T-helper 17 cell (primary cell): Measurements from ENCODE around the gene TMEM40. TPM values are rescaled to one million over a fixed set of nuclear protein-coding genes. Genes with fewer than 3 reads are reported as not detected.

Experiments used
- ATAC-seq: fragments of 150-1000 bp; cut with Tn5 transposase; 2 replicates; pipeline ENCODE4 v1.10.0; 2021; ENCODE audit warnings: mild to moderate bottlenecking, moderate library complexity
- DNase-seq, 3 donors: peaks; one replicate each; pipeline versions ENCODE4 v3.0.0 to v3.0.0-alpha.2; 2020 to 2021
- H3K9me3 ChIP-seq: one replicate; pipeline ENCODE4 v1.7.0; 2013; ENCODE audit warnings: low read length, mild to moderate bottlenecking; ENCODE audit not compliant: control insufficient read depth, poor library complexity, severe bottlenecking
- H3K27ac Mint-ChIP-seq: one replicate; pipeline ENCODE4 v1.8.0; 2022; ENCODE audit warnings: mild to moderate bottlenecking, moderate library complexity, mixed read lengths
- H3K27me3 Mint-ChIP-seq: one replicate; pipeline ENCODE4 v1.8.0; 2022; ENCODE audit warnings: mixed read lengths
- H3K36me3 Mint-ChIP-seq: one replicate; pipeline ENCODE4 v1.8.0; 2022; ENCODE audit warnings: low read depth, mixed read lengths
- H3K4me1 Mint-ChIP-seq: one replicate; pipeline ENCODE4 v1.8.0; 2022; ENCODE audit warnings: mild to moderate bottlenecking, mixed read lengths
- H3K4me3 Mint-ChIP-seq: one replicate; pipeline ENCODE4 v1.8.0; 2022; ENCODE audit warnings: mild to moderate bottlenecking, moderate library complexity, mixed read lengths
- total RNA-seq, 4 donors: library from RNA in 2 of 4; stranded (reverse) in 2 of 4; gene quantifications; one replicate each; pipeline ENCODE4 v1.2.3 and lab custom pipeline; 2022 to 2026

Gene TMEM40
- total RNA-seq, 2 donors from 2014 or later, result 2.8 to 54.0 TPM

GRCh38 chr3:12752809-12753208, 6.2 kb downstream of the TMEM40 start:
- ATAC-seq (no peak), DNase-seq (no peak)
- H3K4me3 Mint-ChIP-seq, result no peak overlapping the region

GRCh38 chr3:12752102-12752501, 7.0 kb downstream of the TMEM40 start:
- Mint-ChIP-seq H3K36me3 (peaks cover 8% of the 10 kb centered on the region), H3K4me3 (no peak overlapping the region), H3K4me1 (peaks cover 9% of the 10 kb centered on the region), H3K27ac (no peak overlapping the region), H3K27me3 (peaks cover 15% of the 10 kb centered on the region)
- H3K9me3 ChIP-seq, result no peaks in the 10 kb centered on the region
- DNase-seq, result no peak
- no peak for ATAC-seq

More at GRCh38 chr3:12752809-12753208, 6.2 kb downstream of the TMEM40 start:
- Mint-ChIP-seq H3K4me1 (peaks cover 9% of the 10 kb centered on the region), H3K27me3 (peaks cover 15% of the 10 kb centered on the region), H3K36me3 (peaks cover 8% of the 10 kb centered on the region), H3K27ac (peak overlapping the region; percentile 57)
- H3K9me3 ChIP-seq, result no peaks in the 10 kb centered on the region

- DNase-seq, result no peak
- H3K36me3 Mint-ChIP-seq, result peaks cover 3% of the 10 kb centered on the region
Observed at GRCh38 chr3:12751571-12751970, 7.5 kb downstream of the TMEM40 start.

GRCh38 chr3:12750658-12751071, 8.4 kb downstream of the TMEM40 start:
- H3K36me3 Mint-ChIP-seq, result peaks cover under 1% of the 10 kb centered on the region
- no peak overlapping the region for H3K4me3 Mint-ChIP-seq
- peak; percentile 60 for ATAC-seq
- no peak overlapping the region for H3K27ac Mint-ChIP-seq
- DNase-seq, result no peak
- H3K4me1 Mint-ChIP-seq, result peaks cover 6% of the 10 kb centered on the region
- no peaks in the 10 kb centered on the region for H3K9me3 ChIP-seq
- H3K27me3 Mint-ChIP-seq, result peaks cover 11% of the 10 kb centered on the region

More at GRCh38 chr3:12751571-12751970, 7.5 kb downstream of the TMEM40 start:
- Mint-ChIP-seq H3K4me1 (peaks cover 9% of the 10 kb centered on the region), H3K27me3 (peaks cover 14% of the 10 kb centered on the region), H3K4me3 (no peak overlapping the region), H3K27ac (no peak overlapping the region)
- H3K9me3 ChIP-seq, result no peaks in the 10 kb centered on the region
- ATAC-seq, result no peak

- Mint-ChIP-seq H3K36me3 (no peaks in the 10 kb centered on the region), H3K4me3 (no peak overlapping the region), H3K27me3 (peaks cover 9% of the 10 kb centered on the region), H3K27ac (no peak overlapping the region), H3K4me1 (peaks cover 4% of the 10 kb centered on the region)
- no peak for DNase-seq
- no peaks in the 10 kb centered on the region for H3K9me3 ChIP-seq
- ATAC-seq, result no peak
Observed at GRCh38 chr3:12750223-12750622, 8.8 kb downstream of the TMEM40 start.

GRCh38 chr3:12748477-12748876, 10.6 kb downstream of the TMEM40 start:
- ATAC-seq (no peak), DNase-seq (no peak)
- Mint-ChIP-seq H3K36me3 (no peaks in the 10 kb centered on the region), H3K27me3 (peaks cover 17% of the 10 kb centered on the region), H3K4me3 (no peak overlapping the region), H3K4me1 (peaks cover 4% of the 10 kb centered on the region), H3K27ac (no peak overlapping the region)
- no peaks in the 10 kb centered on the region for H3K9me3 ChIP-seq

GRCh38 chr3:12746419-12746818, 12.6 kb downstream of the TMEM40 start:
- no peaks in the 10 kb centered on the region for H3K36me3 Mint-ChIP-seq
- no peak overlapping the region for H3K4me3 Mint-ChIP-seq
- peaks cover 28% of the 10 kb centered on the region for H3K27me3 Mint-ChIP-seq
- ATAC-seq (no peak), DNase-seq (no peak)
- H3K27ac Mint-ChIP-seq, result peak overlapping the region; percentile 1
- peaks cover 4% of the 10 kb centered on the region for H3K4me1 Mint-ChIP-seq
- H3K9me3 ChIP-seq, result no peaks in the 10 kb centered on the region

- DNase-seq, result no peak
Observed at GRCh38 chr3:12744326-12744725, 14.7 kb downstream of the TMEM40 start.

GRCh38 chr3:12743583-12743982, 15.5 kb downstream of the TMEM40 start:
- H3K36me3 Mint-ChIP-seq, result no peaks in the 10 kb centered on the region
- no peak overlapping the region for H3K27ac Mint-ChIP-seq

More at GRCh38 chr3:12744326-12744725, 14.7 kb downstream of the TMEM40 start:
- no peak overlapping the region for H3K4me3 Mint-ChIP-seq
- no peak for ATAC-seq
- no peaks in the 10 kb centered on the region for H3K9me3 ChIP-seq
- H3K4me1 Mint-ChIP-seq, result no peaks in the 10 kb centered on the region
- H3K27me3 Mint-ChIP-seq, result peaks cover 28% of the 10 kb centered on the region
- no peaks in the 10 kb centered on the region for H3K36me3 Mint-ChIP-seq
- H3K27ac Mint-ChIP-seq, result no peak overlapping the region

GRCh38 chr3:12742330-12743107, 16.5 kb downstream of the TMEM40 start:
- Mint-ChIP-seq H3K27ac (no peak overlapping the region), H3K4me3 (no peak overlapping the region), H3K36me3 (no peaks in the 10 kb centered on the region), H3K27me3 (peaks cover 28% of the 10 kb centered on the region), H3K4me1 (peaks cover 3% of the 10 kb centered on the region)
- DNase-seq, result no peak
- H3K9me3 ChIP-seq, result no peaks in the 10 kb centered on the region
- ATAC-seq, result no peak

More at GRCh38 chr3:12743583-12743982, 15.5 kb downstream of the TMEM40 start:
- H3K4me3 Mint-ChIP-seq, result no peak overlapping the region
- H3K4me1 Mint-ChIP-seq, result no peaks in the 10 kb centered on the region
- H3K27me3 Mint-ChIP-seq, result peaks cover 28% of the 10 kb centered on the region
- no peak for ATAC-seq
- H3K9me3 ChIP-seq, result no peaks in the 10 kb centered on the region
- no peak for DNase-seq

GRCh38 chr3:12741209-12741608, 17.9 kb downstream of the TMEM40 start:
- Mint-ChIP-seq H3K4me3 (no peak overlapping the region), H3K36me3 (no peaks in the 10 kb centered on the region), H3K27me3 (peaks cover 24% of the 10 kb centered on the region), H3K4me1 (peaks cover 3% of the 10 kb centered on the region), H3K27ac (no peak overlapping the region)
- no peak for DNase-seq
- H3K9me3 ChIP-seq, result no peaks in the 10 kb centered on the region
- no peak for ATAC-seq

- ATAC-seq (no peak), DNase-seq (no peak)
- H3K27me3 Mint-ChIP-seq, result peaks cover 20% of the 10 kb centered on the region
- no peak overlapping the region for H3K27ac Mint-ChIP-seq
- no peaks in the 10 kb centered on the region for H3K9me3 ChIP-seq
- no peak overlapping the region for H3K4me3 Mint-ChIP-seq
- H3K4me1 Mint-ChIP-seq, result peaks cover 3% of the 10 kb centered on the region
- no peaks in the 10 kb centered on the region for H3K36me3 Mint-ChIP-seq
Observed at GRCh38 chr3:12737833-12738232, 21.2 kb downstream of the TMEM40 start.

- ATAC-seq (no peak), DNase-seq (no peak)
- peaks cover 17% of the 10 kb centered on the region for H3K27me3 Mint-ChIP-seq
- no peak overlapping the region for H3K27ac Mint-ChIP-seq
- H3K36me3 Mint-ChIP-seq, result no peaks in the 10 kb centered on the region
- H3K4me1 Mint-ChIP-seq, result peaks cover 3% of the 10 kb centered on the region
- no peaks in the 10 kb centered on the region for H3K9me3 ChIP-seq
- no peak overlapping the region for H3K4me3 Mint-ChIP-seq
Observed at GRCh38 chr3:12737319-12737718, 21.7 kb downstream of the TMEM40 start.

- DNase-seq (no peak), ATAC-seq (no peak)
- Mint-ChIP-seq H3K27me3 (peaks cover 18% of the 10 kb centered on the region), H3K4me1 (peaks cover 5% of the 10 kb centered on the region), H3K27ac (no peak overlapping the region), H3K36me3 (peaks cover 2% of the 10 kb centered on the region), H3K4me3 (no peak overlapping the region)
- no peaks in the 10 kb centered on the region for H3K9me3 ChIP-seq
Observed at GRCh38 chr3:12734960-12735359, 24.1 kb downstream of the TMEM40 start.
